B cell (primary cell): ENCODE measurements around the gene CHTF18.

Source experiments
- CTCF ChIP-seq: fragments of 200-600 bp; IDR thresholded peaks from one replicate; pipeline ENCODE4 v1.8.0; 2022; ENCODE audit warnings: antibody characterized with exemption, mild to moderate bottlenecking
- EZH2 ChIP-seq: IDR thresholded peaks from 2 replicates; pipeline ENCODE4 v1.6.1; 2012; ENCODE audit warnings: borderline replicate concordance, low read depth, mild to moderate bottlenecking, moderate library complexity, low read length; ENCODE audit not compliant: insufficient read depth, poor library complexity, severe bottlenecking

DNA sequence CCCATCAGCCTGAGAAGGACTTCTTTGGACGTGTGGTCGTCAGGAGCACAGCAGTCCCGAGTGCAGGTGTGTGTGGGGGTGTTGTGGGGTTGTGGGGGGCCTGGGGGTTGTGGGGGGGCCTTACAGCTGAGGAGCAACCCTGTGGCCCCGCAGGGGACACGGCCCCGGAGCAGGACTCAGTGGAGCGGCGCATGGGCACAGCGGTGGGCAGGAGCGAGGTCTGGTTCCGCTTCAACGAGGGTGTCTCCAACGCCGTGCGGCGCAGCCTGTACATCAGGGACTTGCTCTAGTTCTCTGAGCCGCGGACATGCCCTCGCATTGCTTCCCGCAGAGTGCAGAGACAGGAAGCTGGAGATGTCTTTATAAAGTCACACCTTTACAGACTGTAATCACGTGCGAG is 9.3 kb downstream of the CHTF18 start:
- no peak for TF ChIP-seq CTCF
- no peak for TF ChIP-seq EZH2
